ENCODE measurements around the gene STS.

The STS gene

DNA sequence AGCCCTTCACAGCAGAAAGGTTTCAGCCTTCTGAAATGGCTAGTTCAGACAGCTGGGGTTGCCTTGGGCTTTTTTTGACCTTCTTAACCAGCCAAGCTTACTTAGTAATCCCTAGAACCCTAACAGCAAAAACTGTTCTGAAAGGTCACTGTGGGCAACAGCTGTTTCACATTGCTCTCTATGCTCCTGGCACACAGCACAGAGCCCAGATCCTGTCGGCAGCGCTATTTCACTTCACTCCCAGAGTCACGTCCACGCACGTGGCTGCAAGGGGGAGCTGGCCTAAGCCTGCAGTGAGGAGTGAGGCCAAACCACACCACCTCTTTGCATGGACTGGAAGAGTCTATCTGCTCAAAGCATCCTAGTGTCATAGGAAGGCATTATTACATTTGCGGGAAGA lies 32.0 kb upstream of the STS start:
- TF ChIP-seq, protein P1, sequence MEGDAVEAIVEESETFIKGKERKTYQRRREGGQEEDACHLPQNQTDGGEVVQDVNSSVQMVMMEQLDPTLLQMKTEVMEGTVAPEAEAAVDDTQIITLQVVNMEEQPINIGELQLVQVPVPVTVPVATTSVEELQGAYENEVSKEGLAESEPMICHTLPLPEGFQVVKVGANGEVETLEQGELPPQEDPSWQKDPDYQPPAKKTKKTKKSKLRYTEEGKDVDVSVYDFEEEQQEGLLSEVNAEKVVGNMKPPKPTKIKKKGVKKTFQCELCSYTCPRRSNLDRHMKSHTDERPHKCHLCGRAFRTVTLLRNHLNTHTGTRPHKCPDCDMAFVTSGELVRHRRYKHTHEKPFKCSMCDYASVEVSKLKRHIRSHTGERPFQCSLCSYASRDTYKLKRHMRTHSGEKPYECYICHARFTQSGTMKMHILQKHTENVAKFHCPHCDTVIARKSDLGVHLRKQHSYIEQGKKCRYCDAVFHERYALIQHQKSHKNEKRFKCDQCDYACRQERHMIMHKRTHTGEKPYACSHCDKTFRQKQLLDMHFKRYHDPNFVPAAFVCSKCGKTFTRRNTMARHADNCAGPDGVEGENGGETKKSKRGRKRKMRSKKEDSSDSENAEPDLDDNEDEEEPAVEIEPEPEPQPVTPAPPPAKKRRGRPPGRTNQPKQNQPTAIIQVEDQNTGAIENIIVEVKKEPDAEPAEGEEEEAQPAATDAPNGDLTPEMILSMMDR (IDR thresholded peaks at IDR 0.05; ENCODE audit: insufficient read depth, low read length, poor library complexity, severe bottlenecking), result no peak
- DNase-seq (ENCODE audit: extremely low read depth, insufficient read length), result peak; percentile 72
- Histone ChIP-seq H3K27me3 (replicated peaks; ENCODE audit: control insufficient read depth, insufficient read depth, low read length) (no peaks in the 10 kb centered on the region), H3K4me3 (replicated peaks; ENCODE audit: low read depth, low read length) (no peak overlapping the region), H3K36me3 (ENCODE audit: control insufficient read depth, insufficient read depth, low read length) (no peaks in the 10 kb centered on the region; the same call in 1 of the 2 replicates)

DNA sequence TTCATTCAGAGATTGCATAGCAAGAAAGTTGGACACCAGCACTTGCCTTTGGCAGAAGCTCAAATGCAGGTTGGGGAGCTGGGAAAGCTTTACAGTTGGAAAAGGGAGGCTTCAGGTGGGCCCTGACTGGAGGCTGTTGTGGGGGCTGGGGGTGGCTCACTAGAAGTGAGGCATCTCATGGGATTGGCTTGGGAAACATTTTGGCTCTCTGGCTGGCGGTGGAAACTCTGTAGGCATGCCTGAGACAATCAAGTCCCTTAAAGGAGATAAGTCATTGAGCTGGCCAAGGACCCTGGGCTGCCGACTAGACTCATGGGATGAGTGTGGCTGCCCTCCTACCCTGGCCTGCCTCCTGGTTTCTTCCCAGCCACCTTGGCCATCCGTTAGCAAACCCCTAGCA lies 31.4 kb upstream of the STS start:
- Histone ChIP-seq H3K36me3 (ENCODE audit: control insufficient read depth, insufficient read depth, low read length) (no peaks in the 10 kb centered on the region; the same call in 1 of the 2 replicates), H3K4me3 (replicated peaks; ENCODE audit: low read depth, low read length) (no peak overlapping the region), H3K27me3 (replicated peaks; ENCODE audit: control insufficient read depth, insufficient read depth, low read length) (no peaks in the 10 kb centered on the region)
- DNase-seq (ENCODE audit: extremely low read depth, insufficient read length), result no peak
- TF ChIP-seq, protein P1 (IDR thresholded peaks at IDR 0.05; ENCODE audit: insufficient read depth, low read length, poor library complexity, severe bottlenecking), result no peak

DNA sequence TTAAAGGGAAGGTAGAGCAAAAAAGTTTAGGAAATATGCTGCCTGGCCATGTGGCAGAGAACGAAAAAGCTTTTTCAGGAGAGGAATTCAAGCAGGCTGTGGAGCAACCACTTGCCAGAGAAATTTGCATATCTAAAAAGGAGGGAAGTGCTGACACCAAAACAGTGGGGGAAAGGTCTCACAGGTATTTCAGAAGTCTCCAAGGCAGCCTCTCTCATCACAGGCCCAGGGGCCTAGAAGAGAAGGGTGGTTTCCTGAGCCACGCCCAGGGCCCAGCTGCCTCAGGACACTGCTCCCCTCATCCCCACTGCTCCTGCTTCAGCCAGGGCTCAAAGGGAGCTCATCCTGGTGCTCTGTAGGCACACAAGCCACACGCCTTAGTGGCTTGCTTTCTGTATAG lies 29.9 kb upstream of the STS start:
- TF ChIP-seq, protein P1 (IDR thresholded peaks at IDR 0.05; ENCODE audit: insufficient read depth, low read length, poor library complexity, severe bottlenecking), result no peak
- Histone ChIP-seq H3K27me3 (replicated peaks; ENCODE audit: control insufficient read depth, insufficient read depth, low read length) (no peaks in the 10 kb centered on the region), H3K4me3 (replicated peaks; ENCODE audit: low read depth, low read length) (no peak overlapping the region), H3K36me3 (ENCODE audit: control insufficient read depth, insufficient read depth, low read length) (no peaks in the 10 kb centered on the region; the same call in none of the 2 replicates)
- DNase-seq (ENCODE audit: extremely low read depth, insufficient read length), result peak; percentile 49

DNA sequence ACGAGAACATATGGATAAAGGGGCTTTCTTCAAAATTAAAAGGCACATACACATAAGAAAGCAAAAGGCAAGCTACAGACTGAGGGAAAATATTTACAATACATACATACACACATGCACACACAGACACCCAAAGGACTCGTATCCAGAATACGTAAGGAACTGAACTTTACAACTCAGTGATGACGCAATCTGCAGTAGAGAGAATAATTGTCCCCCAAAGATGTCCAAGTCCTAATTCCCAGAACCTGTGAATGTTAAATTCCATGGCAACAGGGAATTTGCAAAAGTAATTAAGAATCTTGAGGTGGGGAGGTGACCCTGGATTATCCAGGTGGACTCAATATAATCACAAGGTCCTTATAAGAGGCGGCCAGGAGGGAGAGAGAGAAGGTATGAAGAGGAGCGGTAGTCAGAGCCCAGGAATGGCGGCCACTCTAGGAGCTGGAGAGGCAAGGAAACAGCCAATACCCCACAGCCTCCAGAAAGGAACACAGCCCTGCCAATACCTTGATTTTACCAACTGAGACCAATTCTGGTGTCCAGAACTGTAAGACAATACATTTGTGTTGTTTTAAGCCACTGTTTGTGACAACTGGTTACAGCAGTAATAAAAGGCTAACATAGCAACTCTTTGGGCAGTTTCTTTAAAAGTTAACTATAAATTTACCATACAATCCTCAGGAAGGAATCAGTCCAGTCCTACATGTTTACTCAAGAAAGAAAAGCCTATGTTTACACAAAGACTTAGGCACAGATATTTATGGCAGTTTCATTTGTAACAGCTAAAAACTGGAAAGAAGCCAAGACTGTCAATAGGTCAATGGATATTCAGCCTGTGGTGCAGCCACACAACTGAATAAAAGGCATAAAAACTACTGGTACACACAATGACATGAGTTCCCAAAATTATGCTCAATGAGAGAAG lies 27.3 kb upstream of the STS start:
- no peak for DNase-seq (ENCODE audit: extremely low read depth, insufficient read length)
- TF ChIP-seq, protein P1 (IDR thresholded peaks at IDR 0.05; ENCODE audit: insufficient read depth, low read length, poor library complexity, severe bottlenecking), result no peak
- H3K4me3 ChIP-seq (replicated peaks; ENCODE audit: low read depth, low read length), result no peak overlapping the region
- H3K36me3 ChIP-seq (ENCODE audit: control insufficient read depth, insufficient read depth, low read length), result no peaks in the 10 kb centered on the region; the same call in 1 of the 2 replicates
- H3K27me3 ChIP-seq (replicated peaks; ENCODE audit: control insufficient read depth, insufficient read depth, low read length), result no peaks in the 10 kb centered on the region

DNA sequence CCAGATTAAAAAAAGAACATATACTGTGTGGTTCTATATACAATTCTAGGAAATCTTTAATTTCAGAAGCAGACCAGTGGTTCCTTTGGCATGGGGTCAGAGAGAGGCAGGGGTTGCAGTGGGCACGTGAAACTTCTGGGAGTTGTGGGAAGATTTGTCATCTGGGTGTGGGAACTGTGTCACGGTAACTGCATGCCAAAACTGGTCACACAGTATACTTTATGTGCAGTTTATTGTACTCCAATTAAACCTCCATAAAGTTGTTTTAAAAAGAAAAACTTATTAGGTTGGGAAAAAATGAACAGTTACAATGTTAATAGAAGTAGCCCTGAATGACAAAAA lies 26.7 kb upstream of the STS start:
- no peak overlapping the region for H3K4me3 ChIP-seq (replicated peaks; ENCODE audit: low read depth, low read length)
- no peaks in the 10 kb centered on the region for H3K27me3 ChIP-seq (replicated peaks; ENCODE audit: control insufficient read depth, insufficient read depth, low read length)
- TF ChIP-seq, protein P1 (IDR thresholded peaks at IDR 0.05; ENCODE audit: insufficient read depth, low read length, poor library complexity, severe bottlenecking), result no peak
- no peak for DNase-seq (ENCODE audit: extremely low read depth, insufficient read length)
- no peaks in the 10 kb centered on the region; the same call in 1 of the 2 replicates for H3K36me3 ChIP-seq (ENCODE audit: control insufficient read depth, insufficient read depth, low read length)
